NCI-H1105 treated with DMSO at 0.1 percent for 48 hours (cell line): Measurements from ENCODE around the gene NXPH2.
"Not testable (repeated sequence)": the region's sequence is repeated elsewhere in the genome, so short reads cannot be mapped to it uniquely, and the experiment has no call there.

Experiments used
- DNase-seq: peaks from one replicate; lab custom pipeline; 2025; lab: John Stamatoyannopoulos, UW

NXPH2 gene

GRCh38 chr2:138711812-138712211, 68.4 kb downstream of the NXPH2 start:
- DNase-seq, result no peak

- peak; percentile 62 for DNase-seq
Measured at GRCh38 chr2:138708682-138709241, 71.4 kb downstream of the NXPH2 start.

DNA sequence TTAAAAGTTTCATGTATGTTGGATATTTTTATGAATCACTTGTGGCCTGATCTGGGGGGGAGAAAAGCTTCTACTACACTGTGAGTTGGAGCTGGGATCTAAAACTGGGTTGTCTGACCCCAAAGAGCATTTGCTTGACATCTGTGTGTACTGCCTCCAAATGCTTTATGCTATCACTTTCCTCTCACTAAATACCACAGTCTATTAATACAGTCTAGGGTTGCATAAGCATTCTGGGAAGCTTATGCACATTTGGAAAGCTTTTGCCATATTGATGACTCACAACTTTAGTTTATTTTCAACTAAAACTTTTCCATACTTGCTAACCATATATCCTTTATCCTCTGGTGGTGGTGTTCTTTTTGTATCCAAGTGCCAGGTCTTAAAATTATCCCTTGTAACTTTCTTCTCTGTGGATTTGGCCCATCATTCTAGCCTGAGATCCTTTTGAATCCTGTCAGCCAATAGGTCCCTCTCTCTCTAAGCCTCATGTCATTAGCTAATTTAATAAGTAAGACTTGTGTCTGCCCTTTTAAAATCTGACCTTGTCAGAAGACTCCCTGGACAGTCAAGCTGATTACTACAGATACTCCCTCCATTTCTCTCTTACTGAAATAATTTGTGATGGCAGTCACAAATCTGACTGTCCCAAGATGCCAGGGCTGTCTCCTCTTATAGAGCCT, 72.7 kb downstream of the NXPH2 start:
- DNase-seq, result no peak

- DNase-seq, result no peak
Measured at GRCh38 chr2:138703242-138703641, 76.9 kb downstream of the NXPH2 start.

DNA sequence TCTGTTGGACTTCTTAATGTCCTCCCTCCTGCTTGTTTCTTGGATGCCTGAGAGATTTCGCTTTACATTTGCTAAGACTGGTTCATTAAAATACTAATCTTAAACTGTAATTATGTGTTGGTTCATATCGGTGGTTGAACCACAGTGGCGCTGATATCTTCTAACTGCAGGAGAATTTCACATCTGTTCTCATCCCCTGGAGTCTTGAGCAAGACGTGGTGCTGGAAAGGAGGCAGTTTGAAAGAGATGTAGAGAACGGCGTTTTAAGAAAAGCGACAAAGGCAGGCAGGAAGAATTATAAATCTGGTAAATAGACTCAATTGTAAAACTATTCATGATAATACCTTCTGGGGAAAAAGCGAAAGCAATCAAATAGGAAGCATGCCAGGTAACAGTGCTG, 79.5 kb downstream of the NXPH2 start:
- DNase-seq, result no peak

DNA sequence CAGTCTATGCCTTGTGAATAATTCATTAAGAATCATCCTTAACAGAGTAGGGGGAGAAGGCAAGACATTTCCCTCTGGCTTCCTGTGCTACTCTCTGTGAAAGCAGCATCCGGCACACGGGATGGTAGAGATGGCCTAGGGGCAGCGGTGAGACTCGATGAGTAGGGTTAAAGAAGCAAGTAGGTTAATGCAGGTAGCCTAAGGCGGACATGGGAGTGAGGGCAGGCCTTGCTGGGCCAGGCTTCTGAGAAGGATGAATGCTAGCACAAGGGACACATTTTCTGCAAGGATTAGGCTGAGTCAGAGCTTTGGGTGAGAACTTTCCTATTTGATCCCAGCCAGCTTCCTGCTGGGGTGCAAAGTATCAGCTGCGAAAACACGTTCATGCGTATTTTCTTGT, 80.8 kb downstream of the NXPH2 start:
- no peak for DNase-seq

DNA sequence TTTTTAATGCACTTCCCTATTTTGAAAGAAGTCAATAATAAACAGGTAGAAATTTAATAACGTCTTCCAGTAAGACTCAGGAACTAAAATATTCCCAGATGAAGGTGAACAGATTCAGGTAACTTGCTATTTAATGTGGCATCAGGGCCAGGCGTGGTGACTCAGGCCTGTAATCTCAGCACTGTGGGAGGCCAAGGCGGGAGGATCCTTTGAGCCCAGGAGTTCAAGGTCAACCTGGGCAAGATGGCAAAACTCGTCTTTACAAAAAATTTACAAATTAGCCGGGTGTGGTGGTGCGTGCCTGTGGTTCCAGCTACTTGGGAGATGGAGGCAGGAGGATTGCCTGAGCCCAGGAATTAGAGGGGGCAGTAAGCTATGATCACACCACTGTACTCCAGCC, 81.8 kb downstream of the NXPH2 start:
- no peak for DNase-seq

GRCh38 chr2:138691667-138692066, 88.5 kb downstream of the NXPH2 start:
- no peak for DNase-seq

DNA sequence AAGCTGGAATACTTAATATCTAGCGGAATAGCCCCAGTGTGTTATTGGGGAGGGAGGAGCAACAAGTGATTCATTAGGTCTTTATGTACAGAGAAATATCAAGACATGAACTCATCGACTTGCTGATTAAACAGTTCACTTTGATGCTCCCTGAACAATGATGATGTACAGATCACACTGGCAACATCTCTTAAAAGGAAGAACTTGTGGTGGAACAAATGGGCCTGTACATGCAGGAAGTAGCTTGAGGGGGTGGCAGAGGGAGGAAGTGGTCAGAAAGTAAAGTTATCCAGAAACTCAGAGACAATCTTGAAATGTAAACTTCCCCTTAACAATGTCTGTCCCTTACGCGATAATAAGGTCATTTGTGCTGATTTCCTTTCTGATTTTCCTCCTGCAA, 90.5 kb downstream of the NXPH2 start:
- no peak for DNase-seq

- no peak for DNase-seq
Measured at GRCh38 chr2:138682163-138682562, 98.0 kb downstream of the NXPH2 start.

DNA sequence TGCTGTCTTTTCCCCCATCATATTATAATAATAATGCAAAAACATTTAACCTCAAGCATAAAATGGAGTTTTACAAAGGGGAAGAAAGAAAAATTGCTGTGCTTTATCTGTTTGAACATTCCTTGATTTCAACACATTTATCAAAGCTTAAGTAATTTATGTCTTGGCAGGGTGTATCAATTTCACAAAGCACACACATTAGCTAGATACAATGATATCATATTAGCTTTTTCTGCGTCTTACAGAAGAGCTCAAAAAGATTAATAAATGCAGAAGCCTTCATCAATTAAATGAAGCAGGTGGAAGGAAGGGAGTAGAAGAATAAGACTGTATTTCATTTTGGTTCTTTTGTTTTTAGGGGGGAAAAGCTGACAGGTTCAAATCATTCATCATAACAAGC, 103.0 kb downstream of the NXPH2 start:
- DNase-seq, result no peak

DNA sequence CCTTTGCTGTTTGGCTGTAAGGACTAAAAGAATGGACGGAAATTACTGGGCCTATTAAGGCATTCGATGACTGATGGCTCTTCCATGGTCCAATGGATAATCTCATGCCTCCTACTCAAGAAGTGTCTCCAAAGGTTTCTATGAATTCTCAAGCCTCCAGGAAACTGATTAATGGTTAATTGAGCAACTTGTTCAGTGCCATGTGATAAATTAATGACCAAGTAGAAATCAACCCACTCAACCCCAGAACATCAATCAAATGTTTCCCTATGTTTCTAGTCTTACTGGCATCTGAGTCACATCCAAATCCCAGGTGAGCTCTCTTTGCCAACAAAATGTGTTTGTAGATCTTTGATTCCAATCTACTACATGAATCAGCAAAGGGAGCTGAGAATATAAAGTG, 103.6 kb downstream of the NXPH2 start:
- DNase-seq, result no peak

DNA sequence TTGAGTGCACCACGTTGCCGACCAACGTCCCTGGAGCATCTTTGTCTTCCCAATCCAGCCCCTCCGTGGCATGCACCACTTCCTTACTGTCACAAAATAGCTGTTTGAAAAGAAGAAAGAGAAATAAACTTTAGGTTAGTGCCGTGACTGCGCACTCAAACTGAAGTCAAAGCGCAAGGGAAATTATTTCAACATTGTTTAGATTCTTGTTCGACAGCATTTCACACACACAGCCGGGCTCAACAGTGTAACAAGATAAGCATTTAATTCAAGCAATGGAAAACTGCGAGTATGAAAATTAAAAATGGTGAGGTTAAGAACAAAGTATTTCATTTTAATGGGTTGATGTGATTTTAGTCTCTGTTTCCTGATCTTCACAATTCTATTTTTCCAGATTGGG, 108.6 kb downstream of the NXPH2 start:
- no peak for DNase-seq

GRCh38 chr2:138670734-138671133, 109.5 kb downstream of the NXPH2 start:
- no peak for DNase-seq

DNA sequence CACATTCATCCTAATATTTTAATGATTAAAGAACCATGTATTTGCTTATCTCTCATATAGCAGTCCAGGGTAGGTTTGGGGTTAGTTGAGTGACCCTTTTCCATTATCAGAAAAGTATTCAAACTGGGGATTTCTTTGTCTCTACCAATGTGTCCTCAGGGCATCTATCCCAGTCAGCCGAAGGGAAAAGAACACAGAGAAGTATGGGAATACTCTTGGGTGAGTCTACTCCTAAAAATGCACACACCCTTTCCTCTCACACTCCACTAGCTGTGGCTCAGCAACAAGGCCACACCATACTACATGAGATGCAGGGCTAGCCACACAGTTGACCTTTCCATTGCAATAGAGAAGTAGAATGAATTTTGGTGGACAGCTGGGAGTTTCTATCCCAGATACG, 114.3 kb downstream of the NXPH2 start:
- no peak for DNase-seq

- DNase-seq, result no peak
Measured at GRCh38 chr2:138658187-138658894, 121.8 kb downstream of the NXPH2 start.

- DNase-seq, result no peak
Measured at GRCh38 chr2:138654146-138654545, 126.0 kb downstream of the NXPH2 start.

DNA sequence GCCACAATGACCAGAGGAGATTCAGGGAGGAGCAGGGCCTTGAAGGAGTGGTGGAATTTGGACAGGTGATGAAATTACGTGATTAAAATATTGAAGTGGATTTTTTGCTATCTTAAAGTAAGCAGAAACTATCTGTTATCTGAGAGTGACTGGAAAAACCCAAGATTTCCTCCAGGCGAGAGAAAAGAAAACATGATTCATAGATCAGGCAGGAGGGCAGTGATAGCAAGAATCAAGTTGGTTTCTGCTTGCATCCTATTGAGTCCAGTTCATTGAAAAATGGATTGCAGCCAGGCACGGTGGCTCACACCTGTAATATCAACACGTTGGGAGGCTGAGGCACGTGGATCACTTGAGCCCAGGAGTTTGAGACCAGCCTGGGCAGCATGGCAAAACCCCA, 127.8 kb downstream of the NXPH2 start:
- no peak for DNase-seq

GRCh38 chr2:138649571-138649970, 130.6 kb downstream of the NXPH2 start:
- no peak for DNase-seq

DNA sequence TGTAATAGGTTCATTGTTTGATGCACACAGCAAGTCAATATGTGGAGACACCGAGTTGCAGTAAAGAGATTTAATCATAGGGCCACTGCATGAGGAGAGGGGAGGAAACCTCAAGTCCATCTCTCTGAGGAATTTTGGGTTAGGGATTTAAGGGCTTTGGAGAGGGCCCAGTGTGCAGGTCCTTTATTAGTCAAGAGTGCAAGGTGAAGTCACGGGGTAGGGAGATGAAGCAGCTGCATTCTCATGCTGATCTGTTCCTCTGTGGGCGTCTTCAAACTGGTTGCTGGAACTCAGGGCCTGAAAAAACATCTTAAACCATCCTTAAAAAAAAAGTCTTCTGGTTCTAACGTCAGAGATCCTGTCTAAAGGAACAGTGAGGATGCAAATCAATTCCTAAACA, 131.6 kb downstream of the NXPH2 start:
- DNase-seq, result no peak

DNA sequence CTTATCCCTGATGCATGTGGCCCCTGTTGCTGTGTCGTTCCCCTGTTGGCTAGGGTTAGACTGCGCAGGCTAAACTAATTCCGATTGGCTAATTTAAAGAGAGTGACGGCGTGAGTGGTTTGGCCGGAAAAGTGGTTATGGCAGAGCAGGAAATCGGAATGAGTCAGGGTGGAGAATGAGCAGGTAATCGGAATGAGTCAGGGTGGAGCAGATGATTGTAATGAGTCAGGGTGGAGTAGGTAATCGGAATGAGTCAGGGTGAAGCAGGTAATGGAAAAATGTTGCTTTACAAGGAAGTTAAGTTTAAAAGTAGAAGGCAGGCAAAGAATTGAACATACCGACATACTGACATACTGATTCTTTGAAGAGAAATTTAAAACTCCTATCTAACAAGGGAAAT, 135.4 kb downstream of the NXPH2 start:
- DNase-seq, result not testable (repeated sequence)

GRCh38 chr2:138640921-138641676, 139.1 kb downstream of the NXPH2 start:
- DNase-seq, result no peak

DNA sequence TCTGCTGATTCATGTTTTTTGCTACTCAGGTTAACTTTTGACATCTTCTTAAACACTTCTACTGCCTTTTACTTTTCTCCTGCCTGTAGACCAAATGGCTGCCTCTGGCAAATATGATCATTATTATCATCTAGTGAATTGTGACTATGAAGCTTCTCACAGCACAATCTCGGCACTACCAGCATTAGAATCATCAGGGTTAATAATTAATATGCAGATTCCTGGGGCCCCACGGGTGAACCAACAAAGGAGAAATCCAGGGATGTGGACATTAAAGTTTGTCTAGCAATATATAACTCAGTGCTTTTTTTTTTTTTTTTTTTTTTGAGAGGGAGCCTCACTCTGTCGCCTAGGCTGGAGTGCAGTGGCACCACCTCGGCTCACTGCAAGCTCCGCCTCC, 142.5 kb downstream of the NXPH2 start:
- DNase-seq, result no peak
